Measurements from ENCODE around the gene PALLD. TPM values are rescaled to one million over a fixed set of nuclear protein-coding genes. Genes with fewer than 3 reads are reported as not detected.

PALLD gene
- total and polyA plus RNA-seq, 2 of the 13 experiments (the other 11 are each of a cell fraction or from before 2014, with no cell fraction given): 0.50 to 1.5 TPM

DNA sequence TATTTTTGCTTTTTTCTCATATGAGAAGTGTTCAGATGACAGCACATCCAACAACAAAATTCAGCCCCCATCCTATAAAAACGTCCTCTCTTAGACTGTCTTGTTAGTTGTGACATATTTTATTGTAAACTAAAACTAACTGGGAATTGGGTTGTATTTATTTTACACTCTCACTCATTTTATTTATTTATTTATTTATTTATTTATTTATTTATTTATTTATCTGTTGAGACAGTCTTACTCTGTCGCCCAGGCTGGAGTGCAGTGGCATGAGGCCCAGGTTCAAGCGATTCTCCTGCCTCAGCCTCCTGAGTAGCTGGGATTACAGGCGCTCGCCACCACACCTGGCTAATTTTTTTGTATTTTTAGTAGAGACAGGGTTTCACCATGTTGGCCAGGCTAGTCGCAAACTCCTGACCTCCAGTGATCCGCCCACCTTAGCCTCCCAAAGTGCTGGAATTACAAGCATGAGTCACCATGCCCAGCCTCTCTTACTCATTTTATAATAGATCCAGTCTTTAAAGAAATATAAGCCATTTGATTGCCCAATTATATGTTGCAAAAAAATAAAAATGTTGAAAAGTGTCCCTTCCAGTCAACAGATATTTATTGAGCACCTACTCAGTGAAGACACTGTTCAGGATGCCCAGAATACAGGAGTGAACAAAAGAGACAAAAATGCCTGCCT is 44.6 kb downstream of the PALLD start:
- intact Hi-C loops (cut with micrococcal nuclease; ENCODE audit: unreplicated experiment) (no loop called here), in situ Hi-C loops (cut with HindIII; ENCODE audit: extremely low pct_ligation_motif_present, low pct_unique_long_range_greater_than_20kb) (no loop called here)
- Histone ChIP-seq H3K36me3 (replicated peaks in 1 of 2; ENCODE audit: control insufficient read depth in 1 of 2, insufficient read depth in 2 of 2, low read length in 2 of 2) (no peaks in the 10 kb centered on the region), H3K9me3 (ENCODE audit: low read length) (no peaks in the 10 kb centered on the region), H3K79me2 (ENCODE audit: insufficient read depth, low read length) (no peaks in the 10 kb centered on the region), H2AFZ (ENCODE audit: low read length) (no peak overlapping the region), H3K27ac (ENCODE audit: extremely low read length, insufficient read depth, low read length) (no peak overlapping the region), H4K20me1 (ENCODE audit: insufficient read depth, low read length) (no peaks in the 10 kb centered on the region), H3K4me1 (ENCODE audit: insufficient read depth, low read length) (no peaks in the 10 kb centered on the region), H3K27me3 (ENCODE audit: control insufficient read depth in 1 of 2, insufficient read depth in 2 of 2, low read length in 2 of 2) (no peaks in the 10 kb centered on the region; a peak in 1 of 5 replicates), H3K4me2 (ENCODE audit: low read depth, low read length) (no peak overlapping the region), H3K4me3 (replicated peaks in 1 of 3; ENCODE audit: insufficient read depth in 1 of 3, low read depth in 2 of 3, low read length in 3 of 3) (no peak overlapping the region), H3K9ac (ENCODE audit: insufficient read depth, low read depth, low read length) (no peak overlapping the region)
- no peak for ATAC-seq
- no peak for DNase-seq (ENCODE audit: low spot score)
- 49% methylated on average over 7 of the region's 7 CpGs for WGBS (ENCODE audit: low lambda C conversion rate)
- ChIA-PET POLR2A (no interaction called here), CTCF (ENCODE audit: low intra/inter-chr PET ratio, low total read pairs) (no interaction called here)
- BruUV-seq (replicated peaks): no TSS peak
- TF ChIP-seq ZNF432 (CRISPR knock-in tag; IDR thresholded peaks at IDR 0.05; ENCODE audit: borderline replicate concordance): no peak
- TF ChIP-seq, protein P1, sequence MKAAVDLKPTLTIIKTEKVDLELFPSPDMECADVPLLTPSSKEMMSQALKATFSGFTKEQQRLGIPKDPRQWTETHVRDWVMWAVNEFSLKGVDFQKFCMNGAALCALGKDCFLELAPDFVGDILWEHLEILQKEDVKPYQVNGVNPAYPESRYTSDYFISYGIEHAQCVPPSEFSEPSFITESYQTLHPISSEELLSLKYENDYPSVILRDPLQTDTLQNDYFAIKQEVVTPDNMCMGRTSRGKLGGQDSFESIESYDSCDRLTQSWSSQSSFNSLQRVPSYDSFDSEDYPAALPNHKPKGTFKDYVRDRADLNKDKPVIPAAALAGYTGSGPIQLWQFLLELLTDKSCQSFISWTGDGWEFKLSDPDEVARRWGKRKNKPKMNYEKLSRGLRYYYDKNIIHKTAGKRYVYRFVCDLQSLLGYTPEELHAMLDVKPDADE (CRISPR knock-in tag; IDR thresholded peaks at IDR 0.05): no peak
- TF ChIP-seq ZFP36L2 (CRISPR knock-in tag; IDR thresholded peaks at IDR 0.05): no peak
- no peak for TF ChIP-seq ZMAT3 (CRISPR knock-in tag; conservative IDR thresholded peaks at IDR 0.05)
- no peak for TF ChIP-seq ZNF616 (CRISPR knock-in tag; IDR thresholded peaks at IDR 0.05; ENCODE audit: low read depth)
- TF ChIP-seq ZBTB3 (CRISPR knock-in tag; IDR thresholded peaks at IDR 0.05; ENCODE audit: borderline replicate concordance, low read depth): no peak
- TF ChIP-seq, protein P2, sequence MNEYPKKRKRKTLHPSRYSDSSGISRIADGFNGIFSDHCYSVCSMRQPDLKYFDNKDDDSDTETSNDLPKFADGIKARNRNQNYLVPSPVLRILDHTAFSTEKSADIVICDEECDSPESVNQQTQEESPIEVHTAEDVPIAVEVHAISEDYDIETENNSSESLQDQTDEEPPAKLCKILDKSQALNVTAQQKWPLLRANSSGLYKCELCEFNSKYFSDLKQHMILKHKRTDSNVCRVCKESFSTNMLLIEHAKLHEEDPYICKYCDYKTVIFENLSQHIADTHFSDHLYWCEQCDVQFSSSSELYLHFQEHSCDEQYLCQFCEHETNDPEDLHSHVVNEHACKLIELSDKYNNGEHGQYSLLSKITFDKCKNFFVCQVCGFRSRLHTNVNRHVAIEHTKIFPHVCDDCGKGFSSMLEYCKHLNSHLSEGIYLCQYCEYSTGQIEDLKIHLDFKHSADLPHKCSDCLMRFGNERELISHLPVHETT (CRISPR knock-in tag; conservative IDR thresholded peaks at IDR 0.05): no peak
- no peak for TF ChIP-seq MAF1 (CRISPR knock-in tag; IDR thresholded peaks at IDR 0.05; ENCODE audit: borderline replicate concordance)
- TF ChIP-seq, protein P3, sequence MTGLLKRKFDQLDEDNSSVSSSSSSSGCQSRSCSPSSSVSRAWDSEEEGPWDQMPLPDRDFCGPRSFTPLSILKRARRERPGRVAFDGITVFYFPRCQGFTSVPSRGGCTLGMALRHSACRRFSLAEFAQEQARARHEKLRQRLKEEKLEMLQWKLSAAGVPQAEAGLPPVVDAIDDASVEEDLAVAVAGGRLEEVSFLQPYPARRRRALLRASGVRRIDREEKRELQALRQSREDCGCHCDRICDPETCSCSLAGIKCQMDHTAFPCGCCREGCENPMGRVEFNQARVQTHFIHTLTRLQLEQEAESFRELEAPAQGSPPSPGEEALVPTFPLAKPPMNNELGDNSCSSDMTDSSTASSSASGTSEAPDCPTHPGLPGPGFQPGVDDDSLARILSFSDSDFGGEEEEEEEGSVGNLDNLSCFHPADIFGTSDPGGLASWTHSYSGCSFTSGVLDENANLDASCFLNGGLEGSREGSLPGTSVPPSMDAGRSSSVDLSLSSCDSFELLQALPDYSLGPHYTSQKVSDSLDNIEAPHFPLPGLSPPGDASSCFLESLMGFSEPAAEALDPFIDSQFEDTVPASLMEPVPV (CRISPR knock-in tag; IDR thresholded peaks at IDR 0.05): no peak
- TF ChIP-seq ZNF558 (CRISPR knock-in tag; IDR thresholded peaks at IDR 0.05; ENCODE audit: borderline replicate concordance): no peak
- TF ChIP-seq, protein P4, sequence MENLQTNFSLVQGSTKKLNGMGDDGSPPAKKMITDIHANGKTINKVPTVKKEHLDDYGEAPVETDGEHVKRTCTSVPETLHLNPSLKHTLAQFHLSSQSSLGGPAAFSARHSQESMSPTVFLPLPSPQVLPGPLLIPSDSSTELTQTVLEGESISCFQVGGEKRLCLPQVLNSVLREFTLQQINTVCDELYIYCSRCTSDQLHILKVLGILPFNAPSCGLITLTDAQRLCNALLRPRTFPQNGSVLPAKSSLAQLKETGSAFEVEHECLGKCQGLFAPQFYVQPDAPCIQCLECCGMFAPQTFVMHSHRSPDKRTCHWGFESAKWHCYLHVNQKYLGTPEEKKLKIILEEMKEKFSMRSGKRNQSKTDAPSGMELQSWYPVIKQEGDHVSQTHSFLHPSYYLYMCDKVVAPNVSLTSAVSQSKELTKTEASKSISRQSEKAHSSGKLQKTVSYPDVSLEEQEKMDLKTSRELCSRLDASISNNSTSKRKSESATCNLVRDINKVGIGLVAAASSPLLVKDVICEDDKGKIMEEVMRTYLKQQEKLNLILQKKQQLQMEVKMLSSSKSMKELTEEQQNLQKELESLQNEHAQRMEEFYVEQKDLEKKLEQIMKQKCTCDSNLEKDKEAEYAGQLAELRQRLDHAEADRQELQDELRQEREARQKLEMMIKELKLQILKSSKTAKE (CRISPR knock-in tag; IDR thresholded peaks at IDR 0.05; ENCODE audit: borderline replicate concordance): no peak
- TF ChIP-seq, protein P5, sequence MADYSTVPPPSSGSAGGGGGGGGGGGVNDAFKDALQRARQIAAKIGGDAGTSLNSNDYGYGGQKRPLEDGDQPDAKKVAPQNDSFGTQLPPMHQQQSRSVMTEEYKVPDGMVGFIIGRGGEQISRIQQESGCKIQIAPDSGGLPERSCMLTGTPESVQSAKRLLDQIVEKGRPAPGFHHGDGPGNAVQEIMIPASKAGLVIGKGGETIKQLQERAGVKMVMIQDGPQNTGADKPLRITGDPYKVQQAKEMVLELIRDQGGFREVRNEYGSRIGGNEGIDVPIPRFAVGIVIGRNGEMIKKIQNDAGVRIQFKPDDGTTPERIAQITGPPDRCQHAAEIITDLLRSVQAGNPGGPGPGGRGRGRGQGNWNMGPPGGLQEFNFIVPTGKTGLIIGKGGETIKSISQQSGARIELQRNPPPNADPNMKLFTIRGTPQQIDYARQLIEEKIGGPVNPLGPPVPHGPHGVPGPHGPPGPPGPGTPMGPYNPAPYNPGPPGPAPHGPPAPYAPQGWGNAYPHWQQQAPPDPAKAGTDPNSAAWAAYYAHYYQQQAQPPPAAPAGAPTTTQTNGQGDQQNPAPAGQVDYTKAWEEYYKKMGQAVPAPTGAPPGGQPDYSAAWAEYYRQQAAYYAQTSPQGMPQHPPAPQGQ (CRISPR knock-in tag; IDR thresholded peaks at IDR 0.05; ENCODE audit: borderline replicate concordance): no peak
- no peak for TF ChIP-seq HDAC6 (IDR thresholded peaks at IDR 0.05; ENCODE audit: low read depth, low read length)
- TF ChIP-seq ZFP41 (CRISPR knock-in tag; IDR thresholded peaks at IDR 0.05; ENCODE audit: borderline replicate concordance): no peak
- no peak for TF ChIP-seq ZSCAN25 (CRISPR knock-in tag; IDR thresholded peaks at IDR 0.05)
- FAIRE-seq: no peak
